Esophagus muscularis mucosa (tissue), 4 donors: ENCODE data around the gene NLK. TPM values are rescaled to one million over a fixed set of nuclear protein-coding genes. Genes with fewer than 3 reads are reported as not detected.
"Not testable (repeated sequence)": the region's sequence is repeated elsewhere in the genome, so short reads cannot be mapped to it uniquely, and the experiment has no call there.

Experiments used
- DNase-seq: peaks from one replicate; pipeline ENCODE4 v3.0.0-alpha.2; 2017; ENCODE audit errors: extremely low spot score
- H3K27ac ChIP-seq, 4 donors: fragments of 200-600 bp; sonication (generic); replicated peaks in 1 of 4; 1 replicate in 3 of 4; 2 replicates in 1 of 4; pipeline ENCODE4 v1.5.1; 2016 to 2019; ENCODE audit warnings: mild to moderate bottlenecking in 1 of 4
- H3K27me3 ChIP-seq, 4 donors: fragments of 200-600 bp; sonication (generic); one replicate each; pipeline versions ENCODE4 v1.5.1 to v1.6.0; 2016 to 2019
- H3K36me3 ChIP-seq, 4 donors: fragments of 200-600 bp; sonication (generic); one replicate each; pipeline ENCODE4 v1.5.1; 2016 to 2019
- H3K4me1 ChIP-seq, 4 donors: fragments of 200-600 bp; sonication (generic); one replicate each; pipeline ENCODE4 v1.5.1; 2016 to 2019
- H3K4me3 ChIP-seq, 4 donors: fragments of 200-600 bp; sonication (generic); 1 replicate in 2 of 4; 2 replicates in 2 of 4; pipeline ENCODE4 v1.5.1; 2016 to 2019; ENCODE audit warnings: mild to moderate bottlenecking in 4 of 4, moderate library complexity in 1 of 4
- H3K9me3 ChIP-seq, 4 donors: fragments of 200-600 bp; sonication (generic); 1 replicate in 3 of 4; 2 replicates in 1 of 4; pipeline ENCODE4 v1.5.1; 2016 to 2019
- CTCF ChIP-seq, 3 experiments: fragments of 200-600 bp in 2 of 3; fragments of 450-650 bp in 1 of 3; sonication (generic) in 2 of 3; IDR thresholded peaks; one replicate each; pipeline ENCODE4 v1.5.1; 2017 to 2019; ENCODE audit warnings: antibody characterized with exemption in 3 of 3, mild to moderate bottlenecking in 2 of 3, moderate library complexity in 1 of 3
- EP300 ChIP-seq: sonication (generic); formaldehyde crosslinking; IDR thresholded peaks from one replicate; pipeline ENCODE4 v1.6.1; 2017; ENCODE audit warnings: antibody characterized with exemption
- POLR2AphosphoS5 ChIP-seq, 2 donors: sonication (generic); formaldehyde crosslinking; IDR thresholded peaks; one replicate each; pipeline ENCODE4 v1.6.1; 2017; ENCODE audit warnings: antibody characterized with exemption in 2 of 2
- WGBS: methylation state at CpG from one replicate; pipeline ENCODE4 v1.1.5; 2018; 5-methylcytosine and 5-hydroxymethylcytosine counted together
- intact Hi-C: fragments of 100-400 bp; cut with DNase I; formaldehyde crosslinking; loops from one replicate; pipeline ENCODE4 v1.15.1; 2023
- total RNA-seq, 4 donors: library from RNA; depleted of rRNA; stranded (reverse); fragments of >200 nt; gene quantifications; one replicate each; pipeline versions ENCODE4 v1.1.0 to v1.2.1, GENCODE V29; 2016

NLK gene
- total RNA-seq, 4 donors from 2014 or later, result 10.1 to 16.2 (median 12.6) TPM

GRCh38 chr17:28232966-28233870 is 190.7 kb downstream of the NLK start:
- H3K9me3 ChIP-seq, H3K4me1 ChIP-seq, H3K4me3 ChIP-seq, H3K27ac ChIP-seq, intact Hi-C loops, DNase-seq, H3K36me3 ChIP-seq: not testable (repeated sequence)
- WGBS, result 52% methylated on average over 21 of the region's 21 CpGs
- peak in 2 of 3 experiments; percentile 28 to 49 for TF ChIP-seq CTCF (IDR thresholded peaks at IDR 0.05)
- peaks cover 0 to 60% (median 8%) of the 10 kb centered on the region in 4 donors for H3K27me3 ChIP-seq

GRCh38 chr17:28233872-28234856 is 191.7 kb downstream of the NLK start:
- DNase-seq, H3K27ac ChIP-seq, H3K4me1 ChIP-seq, H3K36me3 ChIP-seq, intact Hi-C loops, H3K9me3 ChIP-seq, H3K4me3 ChIP-seq: not testable (repeated sequence)
- peaks cover 0 to 50% (median under 1%) of the 10 kb centered on the region in 4 donors for H3K27me3 ChIP-seq
- 63% methylated on average over 17 of the region's 22 CpGs for WGBS

- intact Hi-C loops, result not testable (repeated sequence)
Observed at GRCh38 chr17:28235066-28235700, 192.7 kb downstream of the NLK start.

GRCh38 chr17:28236033-28236653 is 193.7 kb downstream of the NLK start:
- DNase-seq, H3K4me3 ChIP-seq, H3K4me1 ChIP-seq, H3K27ac ChIP-seq, H3K9me3 ChIP-seq, intact Hi-C loops, H3K36me3 ChIP-seq: not testable (repeated sequence)
- H3K27me3 ChIP-seq, result peaks cover 0 to 33% (median 0%) of the 10 kb centered on the region in 4 donors
- 84% methylated on average over 12 of the region's 13 CpGs for WGBS

More at GRCh38 chr17:28235066-28235700, 192.7 kb downstream of the NLK start:
- not testable (repeated sequence) for H3K4me3 ChIP-seq, H3K4me1 ChIP-seq, H3K27ac ChIP-seq, H3K36me3 ChIP-seq, DNase-seq, H3K9me3 ChIP-seq
- peaks cover 0 to 40% (median 0%) of the 10 kb centered on the region in 4 donors for H3K27me3 ChIP-seq
- 61% methylated on average over 12 of the region's 12 CpGs for WGBS

- H3K4me3 ChIP-seq, H3K36me3 ChIP-seq, H3K27me3 ChIP-seq, H3K27ac ChIP-seq, H3K9me3 ChIP-seq, H3K4me1 ChIP-seq, intact Hi-C loops, DNase-seq: not testable (repeated sequence)
- WGBS, result 82% methylated on average over 19 of the region's 21 CpGs
Observed at GRCh38 chr17:28238547-28239270, 196.2 kb downstream of the NLK start.

GRCh38 chr17:28239271-28239624 is 196.8 kb downstream of the NLK start:
- Histone ChIP-seq H3K9me3 (no peaks in the 10 kb centered on the region), H3K27ac (no peak overlapping the region), H3K4me3 (no peak overlapping the region), H3K27me3 (peaks cover 0 to 4% (median 0%) of the 10 kb centered on the region in 4 donors), H3K4me1 (no peaks in the 10 kb centered on the region), H3K36me3 (no peaks in the 10 kb centered on the region)
- intact Hi-C loops, result no loop called here
- TF ChIP-seq EP300, result no peak
- no peak for TF ChIP-seq POLR2AphosphoS5 (IDR thresholded peaks at IDR 0.05)
- no peak for TF ChIP-seq CTCF (IDR thresholded peaks at IDR 0.05)
- DNase-seq, result no peak
- WGBS, result 67% methylated on average over 3 of the region's 3 CpGs
